ENCODE data around the gene DACT1. TPM values are rescaled to one million over a fixed set of nuclear protein-coding genes. Genes with fewer than 3 reads are reported as not detected.
A peak's percentile ranks its signal among the peaks of the same experiment; 100 is the strongest.

DACT1 gene
- total RNA-seq, 1 experiment from 2014 or later, result not detected

DNA sequence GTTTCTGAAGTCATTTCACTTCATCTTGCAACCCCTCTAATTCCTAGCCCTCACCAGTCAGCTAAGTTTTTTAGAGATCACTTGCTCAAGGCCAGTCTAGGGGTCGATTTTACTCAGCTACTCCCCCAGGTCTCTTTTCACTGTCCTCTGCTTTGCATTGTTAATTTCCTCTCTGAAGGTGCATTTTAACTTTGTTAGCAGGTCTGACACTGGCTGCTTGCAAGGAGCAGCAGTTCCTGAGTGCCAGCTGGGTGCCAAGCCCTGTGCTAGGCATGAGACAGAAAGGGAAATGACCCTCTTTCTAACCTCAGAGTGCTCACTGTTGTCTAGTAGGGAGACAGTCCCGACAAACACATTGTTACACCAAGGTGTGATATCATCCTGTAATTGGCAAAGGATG, 17.8 kb upstream of the DACT1 start:
- H3K4me3 Mint-ChIP-seq (ENCODE audit: unreplicated experiment), result no peak overlapping the region
- intact Hi-C loops (cut with micrococcal nuclease), result no loop called here
- no TSS peak for BruUV-seq (replicated peaks)
- H3K27ac Mint-ChIP-seq (ENCODE audit: low read depth, unreplicated experiment), result no peak overlapping the region
- ChIA-PET CTCF (interaction anchor here (0.6 kb wide), 1 partner anchor 17 kb away, joined by 3 read pairs; no protein-coding TSS in a partner anchor), POLR2A (no interaction called here)
- H3K36me3 Mint-ChIP-seq (ENCODE audit: insufficient read depth, unreplicated experiment), result no peaks in the 10 kb centered on the region
- DNase-seq (ENCODE audit: unreplicated experiment), result no peak
- no peaks in the 10 kb centered on the region for H3K9me3 Mint-ChIP-seq (ENCODE audit: unreplicated experiment)
- peaks cover 9% of the 10 kb centered on the region for H3K27me3 Mint-ChIP-seq (ENCODE audit: insufficient read depth, unreplicated experiment)
- no peaks in the 10 kb centered on the region for H3K4me1 Mint-ChIP-seq (ENCODE audit: insufficient read depth, unreplicated experiment)
- TF ChIP-seq, protein P1, sequence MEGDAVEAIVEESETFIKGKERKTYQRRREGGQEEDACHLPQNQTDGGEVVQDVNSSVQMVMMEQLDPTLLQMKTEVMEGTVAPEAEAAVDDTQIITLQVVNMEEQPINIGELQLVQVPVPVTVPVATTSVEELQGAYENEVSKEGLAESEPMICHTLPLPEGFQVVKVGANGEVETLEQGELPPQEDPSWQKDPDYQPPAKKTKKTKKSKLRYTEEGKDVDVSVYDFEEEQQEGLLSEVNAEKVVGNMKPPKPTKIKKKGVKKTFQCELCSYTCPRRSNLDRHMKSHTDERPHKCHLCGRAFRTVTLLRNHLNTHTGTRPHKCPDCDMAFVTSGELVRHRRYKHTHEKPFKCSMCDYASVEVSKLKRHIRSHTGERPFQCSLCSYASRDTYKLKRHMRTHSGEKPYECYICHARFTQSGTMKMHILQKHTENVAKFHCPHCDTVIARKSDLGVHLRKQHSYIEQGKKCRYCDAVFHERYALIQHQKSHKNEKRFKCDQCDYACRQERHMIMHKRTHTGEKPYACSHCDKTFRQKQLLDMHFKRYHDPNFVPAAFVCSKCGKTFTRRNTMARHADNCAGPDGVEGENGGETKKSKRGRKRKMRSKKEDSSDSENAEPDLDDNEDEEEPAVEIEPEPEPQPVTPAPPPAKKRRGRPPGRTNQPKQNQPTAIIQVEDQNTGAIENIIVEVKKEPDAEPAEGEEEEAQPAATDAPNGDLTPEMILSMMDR (IDR thresholded peaks at IDR 0.05; ENCODE audit: unreplicated experiment), result no peak

- ChIA-PET CTCF (interaction anchor here (0.7 kb wide), 1 partner anchor 67 kb away, joined by 3 read pairs; no protein-coding TSS in a partner anchor), POLR2A (no interaction called here)
- TF ChIP-seq, protein P1 (IDR thresholded peaks at IDR 0.05; ENCODE audit: unreplicated experiment), result no peak
- H3K4me3 Mint-ChIP-seq (ENCODE audit: unreplicated experiment), result no peak overlapping the region
- intact Hi-C loops (cut with micrococcal nuclease), result no loop called here
- H3K9me3 Mint-ChIP-seq (ENCODE audit: unreplicated experiment), result no peaks in the 10 kb centered on the region
- no peak for DNase-seq (ENCODE audit: unreplicated experiment)
- H3K36me3 Mint-ChIP-seq (ENCODE audit: insufficient read depth, unreplicated experiment), result no peaks in the 10 kb centered on the region
- no peaks in the 10 kb centered on the region for H3K4me1 Mint-ChIP-seq (ENCODE audit: insufficient read depth, unreplicated experiment)
- no peak overlapping the region for H3K27ac Mint-ChIP-seq (ENCODE audit: low read depth, unreplicated experiment)
- BruUV-seq (replicated peaks), result no TSS peak
- no peaks in the 10 kb centered on the region for H3K27me3 Mint-ChIP-seq (ENCODE audit: insufficient read depth, unreplicated experiment)
These were observed 12.3 kb upstream of the DACT1 start for GRCh38 chr14:58625438-58625837.

DNA sequence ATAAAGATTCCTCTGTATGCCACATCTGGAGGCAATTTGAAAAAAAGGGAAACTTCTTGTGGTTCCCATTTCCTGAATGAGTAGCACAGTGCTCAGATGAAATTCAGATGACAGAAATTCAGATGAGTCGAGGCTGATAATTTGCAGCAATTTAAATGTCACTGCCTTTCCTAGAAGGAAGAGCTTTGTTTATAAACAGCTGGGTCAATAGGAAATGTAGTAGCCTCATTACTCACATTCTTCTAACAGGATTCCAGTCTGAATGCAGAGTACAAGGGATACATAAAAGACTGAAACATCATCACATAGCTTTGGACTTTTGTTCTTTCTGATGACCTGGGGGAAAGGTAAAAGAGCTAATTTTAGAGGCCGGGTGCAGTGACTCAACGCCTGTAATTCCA, 11.3 kb upstream of the DACT1 start:
- H3K9me3 Mint-ChIP-seq (ENCODE audit: unreplicated experiment), result no peaks in the 10 kb centered on the region
- no peaks in the 10 kb centered on the region for H3K4me1 Mint-ChIP-seq (ENCODE audit: insufficient read depth, unreplicated experiment)
- POLR2A ChIA-PET, result interaction anchor here (1.5 kb wide), 1 partner anchor 13 kb away, joined by 3 read pairs; no protein-coding TSS in a partner anchor
- no peak overlapping the region for H3K4me3 Mint-ChIP-seq (ENCODE audit: unreplicated experiment)
- H3K27ac Mint-ChIP-seq (ENCODE audit: low read depth, unreplicated experiment), result no peak overlapping the region
- intact Hi-C loops (cut with micrococcal nuclease), result no loop called here
- H3K36me3 Mint-ChIP-seq (ENCODE audit: insufficient read depth, unreplicated experiment), result no peaks in the 10 kb centered on the region
- H3K27me3 Mint-ChIP-seq (ENCODE audit: insufficient read depth, unreplicated experiment), result peaks cover 8% of the 10 kb centered on the region
- TF ChIP-seq, protein P1 (IDR thresholded peaks at IDR 0.05; ENCODE audit: unreplicated experiment), result no peak
- CTCF ChIA-PET, result interaction anchor here (0.7 to 1.1 kb wide), 2 partner anchors 15 to 37 kb away, joined by 3 read pairs; no protein-coding TSS in a partner anchor
- peak; percentile 8 for DNase-seq (ENCODE audit: unreplicated experiment)
- BruUV-seq (replicated peaks), result no TSS peak

DNA sequence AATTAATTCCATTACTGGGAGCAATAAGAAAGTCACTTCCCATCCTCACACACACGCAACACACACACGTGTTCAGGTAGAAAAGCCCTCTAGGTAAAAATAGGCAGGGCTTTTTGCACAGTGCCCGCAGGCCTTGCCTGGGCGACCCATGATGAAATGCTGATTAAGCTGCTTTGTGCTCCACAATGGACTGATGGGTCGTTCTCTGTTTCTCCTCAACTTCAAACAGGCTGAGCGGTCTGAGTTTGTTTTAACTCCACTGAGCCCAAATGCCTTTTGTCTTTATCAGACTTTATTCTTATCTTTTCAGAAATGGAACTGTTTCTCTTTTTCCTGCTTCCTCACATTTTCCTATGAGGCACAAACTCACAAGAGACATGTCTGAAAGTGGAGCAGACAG, 9.4 kb upstream of the DACT1 start:
- no peaks in the 10 kb centered on the region for H3K9me3 Mint-ChIP-seq (ENCODE audit: unreplicated experiment)
- peaks cover 21% of the 10 kb centered on the region for H3K27me3 Mint-ChIP-seq (ENCODE audit: insufficient read depth, unreplicated experiment)
- no TSS peak for BruUV-seq (replicated peaks)
- H3K4me3 Mint-ChIP-seq (ENCODE audit: unreplicated experiment), result no peak overlapping the region
- POLR2A ChIA-PET, result no interaction called here
- no peak for DNase-seq (ENCODE audit: unreplicated experiment)
- H3K36me3 Mint-ChIP-seq (ENCODE audit: insufficient read depth, unreplicated experiment), result no peaks in the 10 kb centered on the region
- intact Hi-C loops (cut with micrococcal nuclease), result no loop called here
- no peaks in the 10 kb centered on the region for H3K4me1 Mint-ChIP-seq (ENCODE audit: insufficient read depth, unreplicated experiment)
- no peak overlapping the region for H3K27ac Mint-ChIP-seq (ENCODE audit: low read depth, unreplicated experiment)
- CTCF ChIA-PET, result interaction anchor here (1.1 kb wide), 1 partner anchor 13 kb away, joined by 4 read pairs; no protein-coding TSS in a partner anchor
- TF ChIP-seq, protein P1 (IDR thresholded peaks at IDR 0.05; ENCODE audit: unreplicated experiment), result no peak

Measured in MCF 10A (cell line).